CD4-positive, alpha-beta memory T cell (primary cell): ENCODE data around the gene CD68. TPM values are rescaled to one million over a fixed set of nuclear protein-coding genes. Genes with fewer than 3 reads are reported as not detected.

Experiments used
- CTCF ChIA-PET: fragments of 350-600 bp; sonication (Branson Sonifier 250); formaldehyde crosslinking; loops from one replicate; lab custom pipeline; 2021; ENCODE audit warnings: inconsistent platforms; ENCODE audit not compliant: partially characterized antibody; lab: Charles Lee
- POLR2A ChIA-PET: fragments of 350-600 bp; sonication (Branson Sonifier 250); formaldehyde crosslinking; loops from one replicate; lab custom pipeline; 2021; ENCODE audit not compliant: partially characterized antibody; lab: Charles Lee
- DNase-seq, 5 donors: peaks; one replicate each; pipeline versions ENCODE4 v3.0.0 to v3.0.0-alpha.2; 2020 to 2022; ENCODE audit warnings: mixed read lengths in 1 of 5
- H3K27ac ChIP-seq: one replicate; pipeline ENCODE4 v1.7.0; 2013; ENCODE audit warnings: low read depth, low read length
- H3K27me3 ChIP-seq: 2 replicates; pipeline ENCODE4 v1.7.0; 2013; ENCODE audit warnings: mild to moderate bottlenecking, low read length, moderate library complexity; ENCODE audit not compliant: insufficient read depth
- H3K36me3 ChIP-seq: 2 replicates; pipeline ENCODE4 v1.7.0; 2013; ENCODE audit warnings: mild to moderate bottlenecking, low read length, moderate library complexity; ENCODE audit not compliant: insufficient read depth
- H3K4me1 ChIP-seq: 2 replicates; pipeline ENCODE4 v1.7.0; 2013; ENCODE audit warnings: mild to moderate bottlenecking, low read length, moderate library complexity; ENCODE audit not compliant: insufficient read depth
- H3K4me3 ChIP-seq, 2 donors: one replicate each; pipeline ENCODE4 v1.7.0; 2013; ENCODE audit warnings: low read length in 2 of 2, mild to moderate bottlenecking in 1 of 2
- H3K9me3 ChIP-seq, 2 donors: one replicate each; pipeline ENCODE4 v1.7.0; 2013; ENCODE audit warnings: low read length in 2 of 2, control low read depth in 1 of 2; ENCODE audit not compliant: control insufficient read depth in 1 of 2
- H3K27ac Mint-ChIP-seq, 7 donors: one replicate each; pipeline ENCODE4 v1.8.0; 2020 to 2021; ENCODE audit warnings: mixed read lengths in 7 of 7, mild to moderate bottlenecking in 6 of 7, inconsistent platforms in 3 of 7, moderate library complexity in 3 of 7
- H3K27me3 Mint-ChIP-seq, 2 donors: one replicate each; pipeline ENCODE4 v1.8.0; 2020 to 2021; ENCODE audit warnings: mixed read lengths in 2 of 2
- H3K36me3 Mint-ChIP-seq, 2 donors: one replicate each; pipeline ENCODE4 v1.8.0; 2020 to 2021; ENCODE audit warnings: mixed read lengths in 2 of 2, inconsistent platforms in 1 of 2, mild to moderate bottlenecking in 1 of 2
- H3K4me1 Mint-ChIP-seq, 4 donors: one replicate each; pipeline ENCODE4 v1.8.0; 2020 to 2021; ENCODE audit warnings: mixed read lengths in 4 of 4, mild to moderate bottlenecking in 1 of 4
- H3K4me3 Mint-ChIP-seq, 8 donors: one replicate each; pipeline ENCODE4 v1.8.0; 2020 to 2021; ENCODE audit warnings: mixed read lengths in 8 of 8, mild to moderate bottlenecking in 7 of 8, moderate library complexity in 6 of 8, inconsistent platforms in 3 of 8
- H3K9me3 Mint-ChIP-seq, 8 donors: one replicate each; pipeline ENCODE4 v1.8.0; 2020 to 2021; ENCODE audit warnings: mixed read lengths in 8 of 8, mild to moderate bottlenecking in 5 of 8, inconsistent platforms in 3 of 8, moderate library complexity in 1 of 8
- intact Hi-C: fragments of 100-400 bp; cut with micrococcal nuclease; formaldehyde crosslinking; loops from one replicate; pipeline ENCODE4 v1.15.1; 2023
- polyA plus RNA-seq, 2 donors: library from polyadenylated mRNA; unstranded; fragments of 300-500 nt; fragmentation: Illumina TruSeq; gene quantifications; one replicate each; pipeline ENCODE4 v1.2.3, GENCODE V29; 2021
- total RNA-seq, 2 experiments: library from RNA; stranded (reverse); gene quantifications; one replicate each; pipeline ENCODE4 v1.2.3, GENCODE V29; 2021

The CD68 gene
- total and polyA plus RNA-seq, 4 experiments from 2014 or later = 0.59 to 20.9 (median 19.8) TPM; not detected in 1

GRCh38 chr17:7563115-7563869 is 16.1 kb upstream of the CD68 start:
- no peaks in the 10 kb centered on the region for H3K27me3 Mint-ChIP-seq
- CTCF ChIA-PET = interaction anchor here (1.9 to 4.9 kb wide), 2 partner anchors 50 to 127 kb away, joined by 5 to 51 read pairs; partner anchors contain the start of gene TMEM102
- peak overlapping the region; percentile 80 to 94 (median 86) for H3K4me3 Mint-ChIP-seq
- H3K4me1 ChIP-seq = peaks cover 33% of the 10 kb centered on the region
- no peak for DNase-seq
- no peaks in the 10 kb centered on the region for H3K27me3 ChIP-seq
- POLR2A ChIA-PET = interaction anchor here (0.7 to 7.8 kb wide), 6 partner anchors 10 to 84 kb away, joined by 3 to 72 read pairs (median 20); partner anchors contain the start of genes CD68, MPDU1, TNFSF12 and ZBTB4
- H3K36me3 ChIP-seq = peaks cover 31% of the 10 kb centered on the region
- peak overlapping the region in 6 of 7 donors; percentile 81 to 95 (median 90) for H3K27ac Mint-ChIP-seq
- H3K9me3 Mint-ChIP-seq = no peaks in the 10 kb centered on the region
- no peak overlapping the region for H3K4me3 ChIP-seq
- no peaks in the 10 kb centered on the region for H3K9me3 ChIP-seq
- intact Hi-C loops = no loop called here
- H3K27ac ChIP-seq = peak overlapping the region; percentile 96
- H3K4me1 Mint-ChIP-seq = peaks cover 22 to 32% (median 31%) of the 10 kb centered on the region in 4 donors
- peaks cover 19 to 44% of the 10 kb centered on the region in 2 donors for H3K36me3 Mint-ChIP-seq

- peaks cover 42 to 74% of the 10 kb centered on the region in 2 donors for H3K36me3 Mint-ChIP-seq
These were observed 9.9 kb upstream of the CD68 start for GRCh38 chr17:7569571-7569970.

GRCh38 chr17:7570351-7570750 is 9.1 kb upstream of the CD68 start:
- no peak for DNase-seq
- Histone ChIP-seq H3K4me1 (peaks cover 21% of the 10 kb centered on the region), H3K36me3 (peaks cover 42% of the 10 kb centered on the region), H3K27me3 (no peaks in the 10 kb centered on the region), H3K27ac (no peak overlapping the region), H3K9me3 (no peaks in the 10 kb centered on the region), H3K4me3 (no peak overlapping the region)
- intact Hi-C loops = loop anchor here (5.0 kb wide), 3 partner anchors 287 to 523 kb away; partner anchors contain the start of genes CTDNEP1, CYB5D1, ELP5 and NAA38
- POLR2A ChIA-PET = interaction anchor here (6.6 to 8.6 kb wide), 4 partner anchors 7 to 117 kb away, joined by 48 to 220 read pairs (median 84); partner anchors contain the start of genes MPDU1, POLR2A, SENP3 and SOX15
- peaks cover 21 to 40% (median 26%) of the 10 kb centered on the region in 4 donors for H3K4me1 Mint-ChIP-seq
- no peaks in the 10 kb centered on the region for H3K27me3 Mint-ChIP-seq
- peak overlapping the region in 1 of 8 donors; percentile 52 for H3K4me3 Mint-ChIP-seq
- peaks cover 47 to 75% of the 10 kb centered on the region in 2 donors for H3K36me3 Mint-ChIP-seq
- peaks cover 0 to 10% (median 0%) of the 10 kb centered on the region in 8 donors for H3K9me3 Mint-ChIP-seq
- peak overlapping the region in 4 of 7 donors; percentile 15 to 87 (median 62) for H3K27ac Mint-ChIP-seq
- CTCF ChIA-PET = interaction anchor here (2.7 to 4.2 kb wide), 2 partner anchors 10 to 15 kb away, joined by 8 to 30 read pairs; partner anchors contain the start of gene SENP3

More at GRCh38 chr17:7569571-7569970, 9.9 kb upstream of the CD68 start:
- Mint-ChIP-seq H3K4me1 (peaks cover 15 to 32% (median 19%) of the 10 kb centered on the region in 4 donors), H3K27me3 (no peaks in the 10 kb centered on the region), H3K9me3 (peaks cover 0 to 10% (median 0%) of the 10 kb centered on the region in 8 donors), H3K27ac (peak overlapping the region in 1 of 7 donors; percentile 46), H3K4me3 (no peak overlapping the region)
- Histone ChIP-seq H3K27me3 (no peaks in the 10 kb centered on the region), H3K4me3 (no peak overlapping the region), H3K4me1 (peaks cover 13% of the 10 kb centered on the region), H3K27ac (no peak overlapping the region), H3K9me3 (no peaks in the 10 kb centered on the region), H3K36me3 (peaks cover 42% of the 10 kb centered on the region)
- intact Hi-C loops = no loop called here
- DNase-seq = no peak
- ChIA-PET CTCF (interaction anchor here (4.2 kb wide), 1 partner anchor 9 kb away, joined by 30 read pairs; the partner anchor contains the start of gene SENP3), POLR2A (interaction anchor here (6.7 to 8.6 kb wide), 3 partner anchors 17 to 118 kb away, joined by 48 to 220 read pairs (median 97); partner anchors contain the start of genes MPDU1, POLR2A, SOX15 and TP53)

GRCh38 chr17:7572338-7572587 is 7.2 kb upstream of the CD68 start:
- Histone ChIP-seq H3K36me3 (peaks cover 50% of the 10 kb centered on the region), H3K4me1 (peaks cover 40% of the 10 kb centered on the region), H3K27ac (peak overlapping the region; percentile 87), H3K4me3 (peak overlapping the region; percentile 66 to 89), H3K27me3 (no peaks in the 10 kb centered on the region), H3K9me3 (no peaks in the 10 kb centered on the region)
- peaks cover 28 to 59% (median 39%) of the 10 kb centered on the region in 4 donors for H3K4me1 Mint-ChIP-seq
- no peak for DNase-seq
- H3K36me3 Mint-ChIP-seq = peaks cover 61 to 79% of the 10 kb centered on the region in 2 donors
- no peaks in the 10 kb centered on the region for H3K27me3 Mint-ChIP-seq
- peaks cover 0 to 15% (median 0%) of the 10 kb centered on the region in 8 donors for H3K9me3 Mint-ChIP-seq
- H3K4me3 Mint-ChIP-seq = peak overlapping the region; percentile 94 to 100 (median 98)
- CTCF ChIA-PET = interaction anchor here (1.5 to 4.2 kb wide), 3 partner anchors 11 to 43 kb away, joined by 4 to 30 read pairs (median 8); partner anchors contain the start of genes FXR2 and SENP3
- intact Hi-C loops = loop anchor here (1.0 to 5.0 kb wide), 14 partner anchors 11 to 525 kb away; partner anchors contain the start of genes CTDNEP1, CYB5D1, EIF5A and ELP5
- POLR2A ChIA-PET = interaction anchor here (1.0 to 8.6 kb wide), 14 partner anchors 8 to 333 kb away, joined by 3 to 220 read pairs (median 8); partner anchors contain the start of genes CD68, FXR2, MPDU1 and PHF23
- peak overlapping the region; percentile 98 to 100 (median 99) for H3K27ac Mint-ChIP-seq

GRCh38 chr17:7572588-7573323 is 6.7 kb upstream of the CD68 start:
- Histone ChIP-seq H3K4me1 (peaks cover 44% of the 10 kb centered on the region), H3K27me3 (no peaks in the 10 kb centered on the region), H3K9me3 (no peaks in the 10 kb centered on the region), H3K36me3 (peaks cover 51% of the 10 kb centered on the region), H3K4me3 (peak overlapping the region; percentile 57 to 93), H3K27ac (peak overlapping the region; percentile 97)
- peaks cover 61 to 79% of the 10 kb centered on the region in 2 donors for H3K36me3 Mint-ChIP-seq
- peaks cover 0 to 15% (median 0%) of the 10 kb centered on the region in 8 donors for H3K9me3 Mint-ChIP-seq
- H3K4me1 Mint-ChIP-seq = peaks cover 25 to 62% (median 41%) of the 10 kb centered on the region in 4 donors
- intact Hi-C loops = loop anchor here (1.0 to 5.0 kb wide), 14 partner anchors 11 to 525 kb away; partner anchors contain the start of genes CTDNEP1, CYB5D1, EIF5A and ELP5
- H3K27ac Mint-ChIP-seq = peak overlapping the region; percentile 98 to 100 (median 99)
- ChIA-PET POLR2A (interaction anchor here (1.0 to 8.6 kb wide), 21 partner anchors 7 to 335 kb away, joined by 3 to 220 read pairs (median 6); partner anchors contain the start of genes CD68, FXR2, GABARAP and MPDU1), CTCF (interaction anchor here (1.0 to 4.2 kb wide), 6 partner anchors 11 to 136 kb away, joined by 3 to 30 read pairs (median 6); partner anchors contain the start of genes FXR2, MPDU1, SENP3 and TP53)
- DNase-seq = peak; percentile 100
- H3K27me3 Mint-ChIP-seq = no peaks in the 10 kb centered on the region
- peak overlapping the region; percentile 94 to 100 (median 98) for H3K4me3 Mint-ChIP-seq
